Activated CD4-positive, alpha-beta T cell treated with anti-CD3 and anti-CD28 coated beads for 36 hours (primary cell): Measurements from ENCODE around the gene CD72. TPM values are rescaled to one million over a fixed set of nuclear protein-coding genes. Genes with fewer than 3 reads are reported as not detected.

ENCODE experiments used
- ATAC-seq: fragments of 200-7000 bp; cut with Tn5 transposase; one replicate; pipeline ENCODE4 v1.10.0; 2021; ENCODE audit warnings: mild to moderate bottlenecking, moderate library complexity
- CTCF ChIA-PET: fragments of 350-600 bp; sonication (Branson Sonifier 250); formaldehyde crosslinking; loops from one replicate; lab custom pipeline; 2021; ENCODE audit warnings: antibody characterized with exemption; lab: Charles Lee
- POLR2A ChIA-PET: fragments of 350-600 bp; sonication (Branson Sonifier 250); formaldehyde crosslinking; loops from one replicate; lab custom pipeline; 2021; ENCODE audit warnings: antibody characterized with exemption, inconsistent platforms; lab: Charles Lee
- DNase-seq: peaks from one replicate; pipeline ENCODE4 v3.0.0-alpha.2; 2020
- H3K27ac Mint-ChIP-seq: one replicate; pipeline ENCODE4 v1.8.0; 2021; ENCODE audit warnings: mixed read lengths
- H3K27me3 Mint-ChIP-seq: one replicate; pipeline ENCODE4 v1.8.0; 2021; ENCODE audit warnings: mixed read lengths
- H3K36me3 Mint-ChIP-seq: one replicate; pipeline ENCODE4 v1.8.0; 2021; ENCODE audit warnings: low read depth, mixed read lengths
- H3K4me1 Mint-ChIP-seq: one replicate; pipeline ENCODE4 v1.8.0; 2021; ENCODE audit warnings: mixed read lengths
- H3K4me3 Mint-ChIP-seq: one replicate; pipeline ENCODE4 v1.8.0; 2021; ENCODE audit warnings: mild to moderate bottlenecking, moderate library complexity, mixed read lengths
- H3K9me3 Mint-ChIP-seq: one replicate; pipeline ENCODE4 v1.8.0; 2021; ENCODE audit warnings: low read depth, mixed read lengths
- intact Hi-C, 2 experiments: fragments of 100-400 bp; cut with DNase I in 1 of 2; cut with micrococcal nuclease in 1 of 2; formaldehyde crosslinking; loops; one replicate each; pipeline versions ENCODE4 v1.14.2 to v1.15.1; 2022 to 2024; cut with DNase I, micrococcal nuclease
- total RNA-seq, 2 experiments: library from RNA; stranded (reverse); gene quantifications; one replicate each; pipeline ENCODE4 v1.2.3, GENCODE V29; 2021

Gene CD72
- total RNA-seq, 2 experiments from 2014 or later: 6.5 to 8.7 TPM

GRCh38 chr9:35608221-35608620, 10.0 kb downstream of the CD72 start:
- Mint-ChIP-seq H3K27ac (no peak overlapping the region), H3K27me3 (no peaks in the 10 kb centered on the region), H3K4me1 (peaks cover 19% of the 10 kb centered on the region), H3K36me3 (peaks cover 2% of the 10 kb centered on the region), H3K9me3 (no peaks in the 10 kb centered on the region), H3K4me3 (no peak overlapping the region)
- ATAC-seq (no peak), DNase-seq (no peak)
- ChIA-PET POLR2A (interaction anchor here (0.9 kb wide), 1 partner anchor 9 kb away, joined by 3 read pairs; no protein-coding TSS in a partner anchor), CTCF (interaction anchor here (0.7 to 1.1 kb wide), 5 partner anchors 9 to 50 kb away, joined by 3 to 4 read pairs (median 3); partner anchors contain the start of genes CCDC107 and RMRP)
- intact Hi-C loops: loop anchor here in 1 of 2 experiments (10.0 kb wide), 1 partner anchor 943 kb away; the partner anchor contains the start of gene CCL27

- Mint-ChIP-seq H3K27ac (no peak overlapping the region), H3K4me1 (peaks cover 28% of the 10 kb centered on the region), H3K9me3 (no peaks in the 10 kb centered on the region), H3K27me3 (no peaks in the 10 kb centered on the region), H3K36me3 (peaks cover 2% of the 10 kb centered on the region), H3K4me3 (no peak overlapping the region)
- ChIA-PET CTCF (interaction anchor here (1.1 kb wide), 1 partner anchor 51 kb away, joined by 3 read pairs; the partner anchor contains the start of genes CCDC107 and RMRP), POLR2A (no interaction called here)
- intact Hi-C loops: loop anchor here in 1 of 2 experiments (10.0 kb wide), 1 partner anchor 942 kb away; the partner anchor contains the start of gene CCL27
- ATAC-seq (no peak), DNase-seq (no peak)
These were observed 11.5 kb downstream of the CD72 start for GRCh38 chr9:35606726-35607125.

DNA sequence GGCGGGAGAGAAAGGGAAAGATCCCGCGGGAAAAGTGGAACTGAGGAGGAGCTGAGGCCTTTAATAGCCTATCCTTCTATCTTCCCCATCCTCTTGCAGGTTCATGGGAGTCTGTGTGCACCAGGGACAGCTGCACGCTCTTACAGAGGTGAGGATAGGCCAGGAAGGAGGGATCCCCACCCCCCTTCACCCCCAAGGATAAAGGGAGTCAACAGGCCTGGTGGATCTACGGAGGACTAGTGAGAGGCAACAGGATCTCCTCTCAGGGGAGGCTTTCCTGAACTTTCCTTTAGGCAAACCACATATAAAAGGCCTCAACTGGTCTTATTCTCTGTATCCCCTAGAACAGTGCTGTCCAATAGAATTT, 12.1 kb downstream of the CD72 start:
- Mint-ChIP-seq H3K4me3 (peak overlapping the region; percentile 76), H3K9me3 (no peaks in the 10 kb centered on the region), H3K27me3 (no peaks in the 10 kb centered on the region), H3K27ac (peak overlapping the region; percentile 20), H3K36me3 (peaks cover 2% of the 10 kb centered on the region), H3K4me1 (peaks cover 23% of the 10 kb centered on the region)
- POLR2A ChIA-PET: interaction anchor here (0.8 kb wide), 1 partner anchor 531 kb away, joined by 4 read pairs; the partner anchor contains the start of gene GLIPR2
- intact Hi-C loops: loop anchor here in 1 of 2 experiments (10.0 kb wide), 1 partner anchor 941 kb away; the partner anchor contains the start of gene CCL27
- CTCF ChIA-PET: interaction anchor here (0.8 to 1.1 kb wide), 4 partner anchors 10 to 52 kb away, joined by 3 to 5 read pairs (median 4); partner anchors contain the start of genes CCDC107 and RMRP
- no peak for DNase-seq
- ATAC-seq: no peak

GRCh38 chr9:35605351-35606137, 12.7 kb downstream of the CD72 start:
- intact Hi-C loops: loop anchor here in 1 of 2 experiments (1.0 to 10.0 kb wide), 3 partner anchors 151 to 941 kb away; partner anchors contain the start of gene CCL27
- H3K27ac Mint-ChIP-seq: peak overlapping the region; percentile 20
- CTCF ChIA-PET: interaction anchor here (0.6 to 2.2 kb wide), 9 partner anchors 11 to 634 kb away, joined by 3 to 15 read pairs (median 4); partner anchors contain the start of genes CCDC107 and RMRP

GRCh38 chr9:35604578-35605350, 13.4 kb downstream of the CD72 start, which contains the start of gene TESK1:
Gene TESK1, plus strand, starts transcription at chr9:35605262. Its CDS starts 358 bp downstream, at chr9:35605620.
- ChIA-PET POLR2A (interaction anchor here (0.6 kb wide), 1 partner anchor 334 kb away, joined by 7 read pairs; no protein-coding TSS in a partner anchor), CTCF (interaction anchor here (0.7 to 2.2 kb wide), 9 partner anchors 8 to 443 kb away, joined by 3 to 15 read pairs (median 4); partner anchors contain the start of genes CCDC107, RMRP and UNC13B)
- Mint-ChIP-seq H3K36me3 (peaks cover 2% of the 10 kb centered on the region), H3K27me3 (no peaks in the 10 kb centered on the region), H3K27ac (peak within 1 kb of the TSS; percentile 96), H3K9me3 (no peaks in the 10 kb centered on the region), H3K4me3 (peak within 1 kb of the TSS; percentile 83), H3K4me1 (peaks cover 23% of the 10 kb centered on the region)
- intact Hi-C loops: loop anchor here (1.0 to 10.0 kb wide), 18 partner anchors 13 to 940 kb away; partner anchors contain the start of genes CCDC107 (in 2 of the 2), CREB3 (in 2 of the 2), HINT2 (in 2 of the 2) and RMRP (in 2 of the 2)
- peak; percentile 31 for ATAC-seq
- DNase-seq: peak; percentile 93

More at GRCh38 chr9:35605351-35606137, 12.7 kb downstream of the CD72 start:
- Mint-ChIP-seq H3K27me3 (no peaks in the 10 kb centered on the region), H3K4me1 (peaks cover 23% of the 10 kb centered on the region), H3K4me3 (peak overlapping the region; percentile 76), H3K36me3 (peaks cover 2% of the 10 kb centered on the region), H3K9me3 (no peaks in the 10 kb centered on the region)
- POLR2A ChIA-PET: interaction anchor here (0.6 to 0.8 kb wide), 2 partner anchors 333 to 531 kb away, joined by 4 to 7 read pairs; partner anchors contain the start of gene GLIPR2
- ATAC-seq: no peak
- DNase-seq: peak; percentile 63

- peak overlapping the region; percentile 96 for H3K27ac Mint-ChIP-seq
- DNase-seq: peak; percentile 100
These were observed 14.1 kb downstream of the CD72 start for GRCh38 chr9:35603986-35604577.

GRCh38 chr9:35603506-35603985, 14.7 kb downstream of the CD72 start:
- H3K36me3 Mint-ChIP-seq: peaks cover 2% of the 10 kb centered on the region
- no peaks in the 10 kb centered on the region for H3K27me3 Mint-ChIP-seq
- H3K9me3 Mint-ChIP-seq: no peaks in the 10 kb centered on the region
- POLR2A ChIA-PET: interaction anchor here (0.7 kb wide), 2 partner anchors 61 to 87 kb away, joined by 3 read pairs; no protein-coding TSS in a partner anchor
- H3K4me3 Mint-ChIP-seq: peak overlapping the region; percentile 83
- no peak for ATAC-seq
- peaks cover 23% of the 10 kb centered on the region for H3K4me1 Mint-ChIP-seq
- intact Hi-C loops: loop anchor here (5.0 to 10.0 kb wide), 4 partner anchors 279 to 939 kb away; partner anchors contain the start of genes ATOSB (in 1 of the 2) and CCL27 (in 1 of the 2)
- CTCF ChIA-PET: interaction anchor here (0.6 to 2.2 kb wide), 24 partner anchors 9 to 523 kb away, joined by 3 to 15 read pairs (median 3); partner anchors contain the start of genes CCDC107 and RMRP
- DNase-seq: peak; percentile 55
- peak overlapping the region; percentile 96 for H3K27ac Mint-ChIP-seq

More at GRCh38 chr9:35603986-35604577, 14.1 kb downstream of the CD72 start:
- ChIA-PET CTCF (interaction anchor here (0.6 to 2.2 kb wide), 25 partner anchors 9 to 524 kb away, joined by 3 to 15 read pairs (median 3); partner anchors contain the start of genes CCDC107, RMRP and UNC13B), POLR2A (interaction anchor here (0.7 kb wide), 1 partner anchor 87 kb away, joined by 3 read pairs; no protein-coding TSS in a partner anchor)
- peak overlapping the region; percentile 83 for H3K4me3 Mint-ChIP-seq
- intact Hi-C loops: loop anchor here (1.0 to 10.0 kb wide), 17 partner anchors 13 to 939 kb away; partner anchors contain the start of genes CCDC107 (in 2 of the 2), CREB3 (in 2 of the 2), HINT2 (in 2 of the 2) and RMRP (in 2 of the 2)
- no peaks in the 10 kb centered on the region for H3K27me3 Mint-ChIP-seq
- H3K9me3 Mint-ChIP-seq: no peaks in the 10 kb centered on the region
- H3K4me1 Mint-ChIP-seq: peaks cover 23% of the 10 kb centered on the region
- ATAC-seq: peak; percentile 93
- H3K36me3 Mint-ChIP-seq: peaks cover 2% of the 10 kb centered on the region

- DNase-seq (peak; percentile 30), ATAC-seq (no peak)
- peaks cover 5% of the 10 kb centered on the region for H3K36me3 Mint-ChIP-seq
- intact Hi-C loops: loop anchor here (5.0 to 10.0 kb wide), 4 partner anchors 282 to 935 kb away; partner anchors contain the start of genes ATOSB (in 1 of the 2) and CCL27 (in 1 of the 2)
- H3K27me3 Mint-ChIP-seq: no peaks in the 10 kb centered on the region
- no peak overlapping the region for H3K27ac Mint-ChIP-seq
- H3K4me3 Mint-ChIP-seq: no peak overlapping the region
- POLR2A ChIA-PET: interaction anchor here (0.7 to 0.8 kb wide), 2 partner anchors 11 to 98 kb away, joined by 3 read pairs; no protein-coding TSS in a partner anchor
- H3K4me1 Mint-ChIP-seq: peaks cover 13% of the 10 kb centered on the region
- CTCF ChIA-PET: interaction anchor here (0.6 to 1.4 kb wide), 4 partner anchors 12 to 700 kb away, joined by 3 to 6 read pairs (median 4); no protein-coding TSS in a partner anchor
- H3K9me3 Mint-ChIP-seq: no peaks in the 10 kb centered on the region
These were observed 18.2 kb downstream of the CD72 start for GRCh38 chr9:35599763-35600604.
